CD4-positive, alpha-beta T cell treated with Interleukin-2 at 100 ng/mL for 4 hours (primary cell): ENCODE measurements around the gene GPR141.
"Not testable (repeated sequence)": the region's sequence is repeated elsewhere in the genome, so short reads cannot be mapped to it uniquely, and the experiment has no call there.

Source experiments
- DNase-seq: peaks from one replicate; pipeline ENCODE4 v3.0.0-alpha.2; 2020; ENCODE audit warnings: low spot score

The GPR141 gene

GRCh38 chr7:37686556-37687345, 3.2 kb downstream of the GPR141 start:
- DNase-seq: no peak

- no peak for DNase-seq
These were observed 6.6 kb downstream of the GPR141 start for GRCh38 chr7:37690206-37690605.

GRCh38 chr7:37694208-37695094, 10.9 kb downstream of the GPR141 start:
- no peak for DNase-seq

- DNase-seq: no peak
These were observed 14.7 kb downstream of the GPR141 start for GRCh38 chr7:37698276-37698675.

- DNase-seq: no peak
These were observed 15.2 kb downstream of the GPR141 start for GRCh38 chr7:37698782-37699181.

- no peak for DNase-seq
These were observed 18.2 kb downstream of the GPR141 start for GRCh38 chr7:37701769-37702168.

GRCh38 chr7:37703361-37703760, 19.8 kb downstream of the GPR141 start:
- DNase-seq: no peak

GRCh38 chr7:37704328-37704833, 20.8 kb downstream of the GPR141 start:
- not testable (repeated sequence) for DNase-seq

GRCh38 chr7:37705976-37706375, 22.4 kb downstream of the GPR141 start:
- DNase-seq: no peak

- no peak for DNase-seq
These were observed 23.2 kb downstream of the GPR141 start for GRCh38 chr7:37706804-37707203.

- DNase-seq: no peak
These were observed 24.4 kb downstream of the GPR141 start for GRCh38 chr7:37707754-37708485.

GRCh38 chr7:37709631-37710509, 26.3 kb downstream of the GPR141 start:
- DNase-seq: no peak

GRCh38 chr7:37713613-37714012, 30.0 kb downstream of the GPR141 start:
- no peak for DNase-seq

- DNase-seq: no peak
These were observed 31.0 kb downstream of the GPR141 start for GRCh38 chr7:37714606-37715005.

- DNase-seq: no peak
These were observed 35.0 kb downstream of the GPR141 start for GRCh38 chr7:37718585-37718984.

GRCh38 chr7:37719077-37719476, 35.5 kb downstream of the GPR141 start:
- no peak for DNase-seq

- no peak for DNase-seq
These were observed 41.2 kb downstream of the GPR141 start for GRCh38 chr7:37724732-37725131.

GRCh38 chr7:37726016-37726415, 42.5 kb downstream of the GPR141 start:
- no peak for DNase-seq

GRCh38 chr7:37728747-37729146, 45.2 kb downstream of the GPR141 start:
- no peak for DNase-seq

- no peak for DNase-seq
These were observed 45.6 kb downstream of the GPR141 start for GRCh38 chr7:37729181-37729580.

GRCh38 chr7:37730501-37730900, 46.9 kb downstream of the GPR141 start:
- no peak for DNase-seq
